ENCODE measurements around the gene IL1RL2. TPM values are rescaled to one million over a fixed set of nuclear protein-coding genes. Genes with fewer than 3 reads are reported as not detected.

The IL1RL2 gene
- total RNA-seq, 1 donor from 2014 or later: not detected

DNA sequence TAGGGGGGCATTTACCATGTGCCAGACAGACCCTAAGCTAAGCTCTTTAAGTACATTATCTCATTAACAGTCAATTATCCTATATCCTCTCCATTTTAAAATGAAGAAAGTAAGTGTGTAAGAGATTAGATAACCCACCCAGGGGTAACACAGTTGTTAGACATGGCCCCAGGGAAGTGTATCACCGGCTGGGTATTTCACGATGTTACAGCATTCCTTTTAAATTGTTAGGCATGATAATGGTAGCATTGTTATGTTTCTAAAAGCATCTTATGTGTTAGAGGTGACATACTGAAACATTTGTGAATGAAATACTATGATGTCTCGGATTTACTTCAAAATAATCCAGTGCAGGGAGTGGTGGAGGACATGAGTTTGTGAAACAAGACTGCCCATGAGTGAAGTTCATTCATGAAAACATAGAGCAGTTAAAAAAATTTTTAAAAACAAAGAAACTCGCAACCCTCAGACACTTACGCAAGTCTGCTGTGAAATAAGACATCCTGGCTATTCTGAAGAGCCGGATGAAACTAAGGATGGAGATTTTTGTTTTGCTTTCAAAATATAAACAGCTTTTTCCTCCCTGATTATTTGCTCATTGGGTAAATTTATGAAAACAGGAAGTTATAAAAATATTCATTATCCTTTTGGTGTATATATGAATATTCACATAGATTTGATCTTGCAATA, 54.9 kb downstream of the IL1RL2 start:
- peaks cover 20% of the 10 kb centered on the region for H3K4me1 ChIP-seq
- H3K36me3 ChIP-seq: no peaks in the 10 kb centered on the region
- DNase-seq (no peak), ATAC-seq (no peak)
- H3K9me3 ChIP-seq: no peaks in the 10 kb centered on the region
- TF ChIP-seq, protein P1, sequence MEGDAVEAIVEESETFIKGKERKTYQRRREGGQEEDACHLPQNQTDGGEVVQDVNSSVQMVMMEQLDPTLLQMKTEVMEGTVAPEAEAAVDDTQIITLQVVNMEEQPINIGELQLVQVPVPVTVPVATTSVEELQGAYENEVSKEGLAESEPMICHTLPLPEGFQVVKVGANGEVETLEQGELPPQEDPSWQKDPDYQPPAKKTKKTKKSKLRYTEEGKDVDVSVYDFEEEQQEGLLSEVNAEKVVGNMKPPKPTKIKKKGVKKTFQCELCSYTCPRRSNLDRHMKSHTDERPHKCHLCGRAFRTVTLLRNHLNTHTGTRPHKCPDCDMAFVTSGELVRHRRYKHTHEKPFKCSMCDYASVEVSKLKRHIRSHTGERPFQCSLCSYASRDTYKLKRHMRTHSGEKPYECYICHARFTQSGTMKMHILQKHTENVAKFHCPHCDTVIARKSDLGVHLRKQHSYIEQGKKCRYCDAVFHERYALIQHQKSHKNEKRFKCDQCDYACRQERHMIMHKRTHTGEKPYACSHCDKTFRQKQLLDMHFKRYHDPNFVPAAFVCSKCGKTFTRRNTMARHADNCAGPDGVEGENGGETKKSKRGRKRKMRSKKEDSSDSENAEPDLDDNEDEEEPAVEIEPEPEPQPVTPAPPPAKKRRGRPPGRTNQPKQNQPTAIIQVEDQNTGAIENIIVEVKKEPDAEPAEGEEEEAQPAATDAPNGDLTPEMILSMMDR (IDR thresholded peaks at IDR 0.05): no peak
- H3K4me3 ChIP-seq: no peak overlapping the region
- intact Hi-C loops (cut with DNase I): loop anchor here (10.0 kb wide), 1 partner anchor 217 kb away; no protein-coding TSS in a partner anchor
- no peaks in the 10 kb centered on the region for H3K27me3 ChIP-seq (ENCODE audit: low read depth)
- peak overlapping the region; percentile 77 for H3K27ac ChIP-seq

DNA sequence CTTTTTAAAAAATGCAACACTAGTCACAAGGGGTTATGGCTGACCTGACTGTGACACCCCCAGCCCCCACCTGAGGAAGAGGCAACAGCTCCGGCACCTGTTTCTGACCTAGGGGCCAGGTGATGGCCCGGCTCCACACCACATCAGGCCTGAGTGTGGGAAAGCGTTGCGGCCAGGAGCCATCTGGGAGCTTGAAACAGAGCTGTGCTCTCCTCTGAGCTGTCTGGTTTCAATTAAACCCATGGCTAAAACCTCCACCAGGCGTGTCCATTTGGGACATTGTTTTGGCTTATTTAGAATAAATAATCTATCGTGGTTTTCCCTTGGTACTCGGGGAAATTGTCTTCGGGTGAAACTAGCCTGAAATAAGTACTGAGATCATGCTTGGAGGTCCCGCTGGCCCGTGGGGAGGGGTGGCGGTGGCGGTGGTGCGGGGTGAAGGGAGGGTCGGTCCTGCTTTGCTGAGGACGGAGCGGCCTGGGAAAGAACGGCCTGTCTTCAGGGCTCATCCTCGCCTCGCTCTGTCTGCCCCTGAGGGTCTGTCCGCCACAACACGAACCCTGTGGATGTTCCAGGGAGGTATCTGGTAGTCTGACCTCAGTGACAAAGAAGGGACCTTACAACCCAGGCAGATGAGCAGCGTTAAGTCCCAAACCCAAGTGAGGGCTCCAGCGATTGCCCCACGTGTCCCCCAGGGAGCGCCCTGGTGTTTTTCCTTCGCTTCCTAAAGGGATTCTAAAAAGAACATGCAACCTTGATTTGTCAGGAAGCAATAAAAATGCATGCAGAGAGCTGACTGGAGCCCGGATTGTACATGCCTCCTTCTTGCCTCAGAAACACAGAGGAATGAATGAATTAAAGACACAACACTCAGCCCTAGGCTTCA, 58.7 kb downstream of the IL1RL2 start:
- DNase-seq (no peak), ATAC-seq (no peak)
- TF ChIP-seq, protein P1 (IDR thresholded peaks at IDR 0.05): no peak
- H3K4me3 ChIP-seq: no peak overlapping the region
- intact Hi-C loops (cut with DNase I): loop anchor here (10.0 kb wide), 1 partner anchor 221 kb away; no protein-coding TSS in a partner anchor
- H3K27me3 ChIP-seq (ENCODE audit: low read depth): no peaks in the 10 kb centered on the region
- peaks cover 14% of the 10 kb centered on the region for H3K4me1 ChIP-seq
- no peaks in the 10 kb centered on the region for H3K9me3 ChIP-seq
- H3K36me3 ChIP-seq: no peaks in the 10 kb centered on the region
- no peak overlapping the region for H3K27ac ChIP-seq

DNA sequence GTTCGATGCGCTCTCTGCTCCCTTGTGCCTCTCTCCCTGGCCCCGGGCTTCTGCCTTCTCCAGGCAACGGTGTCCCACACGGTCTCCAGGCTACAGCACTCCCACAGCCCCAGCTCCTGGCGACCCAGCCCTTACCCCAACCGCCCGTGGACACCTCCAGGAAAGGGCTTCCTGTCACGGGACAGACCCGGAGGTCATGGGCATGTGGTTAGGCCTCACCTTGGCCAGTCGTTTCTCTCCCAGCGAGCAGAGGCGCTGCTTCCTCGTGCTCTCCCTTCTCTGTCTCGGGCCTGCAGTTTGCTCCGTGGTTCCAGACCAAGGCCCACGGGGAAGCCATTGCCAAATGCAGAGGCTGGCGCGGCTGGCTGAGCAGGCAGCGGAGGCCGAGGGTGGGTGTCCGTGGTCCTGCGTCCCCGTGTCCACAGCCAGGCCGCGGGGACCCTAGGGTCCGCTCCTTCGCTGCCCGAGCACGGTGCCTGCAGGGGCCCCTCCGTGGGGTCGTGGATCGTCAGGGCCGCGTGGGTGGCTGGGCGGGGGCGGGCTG, 63.5 kb downstream of the IL1RL2 start:
- H3K36me3 ChIP-seq: no peaks in the 10 kb centered on the region
- no peaks in the 10 kb centered on the region for H3K27me3 ChIP-seq (ENCODE audit: low read depth)
- ATAC-seq (peak in 1 of 2 donors; percentile 18), DNase-seq (no peak)
- no peaks in the 10 kb centered on the region for H3K9me3 ChIP-seq
- H3K27ac ChIP-seq: no peak overlapping the region
- no peak overlapping the region for H3K4me3 ChIP-seq
- intact Hi-C loops (cut with DNase I): no loop called here
- TF ChIP-seq, protein P1 (IDR thresholded peaks at IDR 0.05): no peak
- H3K4me1 ChIP-seq: peaks cover 11% of the 10 kb centered on the region

DNA sequence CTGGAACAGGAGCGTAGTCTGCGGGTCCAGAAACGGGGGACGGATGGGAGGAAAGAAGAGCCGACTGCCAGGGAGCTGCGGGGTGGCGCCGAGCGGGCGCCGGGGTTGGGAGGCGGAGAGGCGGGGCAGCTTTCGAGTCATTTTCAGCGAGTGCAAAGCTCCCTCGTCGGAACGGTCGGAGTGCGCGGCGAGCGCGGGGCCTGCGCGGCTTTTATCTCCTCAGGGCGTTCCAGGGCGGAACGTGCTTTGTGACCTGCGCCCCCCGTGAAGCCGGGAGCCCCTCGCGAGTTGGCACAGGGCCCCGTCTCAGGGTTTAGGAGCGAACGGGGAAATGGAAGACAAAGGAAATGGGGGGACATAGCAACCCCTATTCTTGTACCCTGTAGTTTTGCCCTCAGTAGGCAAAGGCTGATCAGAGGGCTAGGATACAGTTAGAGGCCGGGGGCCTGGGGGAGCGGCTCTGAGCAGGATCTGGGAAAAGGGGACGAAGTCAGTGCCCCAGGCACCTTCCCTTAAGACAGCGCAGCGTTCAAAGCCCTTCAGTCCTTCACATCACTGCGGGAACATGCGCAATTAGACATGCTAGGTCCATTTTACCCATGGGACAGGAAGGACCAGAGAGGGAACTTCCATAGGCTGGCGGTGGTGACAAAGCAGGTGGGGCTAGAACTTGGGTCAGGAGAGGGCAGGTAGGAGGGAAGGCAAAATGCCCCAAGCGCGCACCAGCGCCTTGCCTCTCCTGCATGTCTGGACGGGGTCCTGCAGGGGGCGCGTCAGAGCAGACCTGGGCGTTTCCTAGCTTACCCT, 64.4 kb downstream of the IL1RL2 start:
- H3K27ac ChIP-seq: peak overlapping the region; percentile 61
- intact Hi-C loops (cut with DNase I): no loop called here

More for the DNA sequence above, 64.4 kb downstream of the IL1RL2 start:
- Histone ChIP-seq H3K27me3 (ENCODE audit: low read depth) (no peaks in the 10 kb centered on the region), H3K4me1 (peaks cover 15% of the 10 kb centered on the region), H3K9me3 (no peaks in the 10 kb centered on the region), H3K4me3 (peak overlapping the region; percentile 43), H3K36me3 (no peaks in the 10 kb centered on the region)
- DNase-seq (peak; percentile 83), ATAC-seq (peak; percentile 91 to 93)
- TF ChIP-seq, protein P1 (IDR thresholded peaks at IDR 0.05): peak; percentile 70

All from lower lobe of right lung (tissue), 2 donors.